GM18867 (cell line): Measurements from ENCODE around the gene GPC6.
"Not testable (repeated sequence)": the region's sequence is repeated elsewhere in the genome, so short reads cannot be mapped to it uniquely, and the experiment has no call there.

ENCODE experiments used
- ATAC-seq: cut with Tn5 transposase; IDR thresholded peaks from one replicate; pipeline ENCODE4 v1.9.1; 2021; ENCODE audit warnings: mild to moderate bottlenecking, moderate library complexity; ENCODE audit not compliant: unreplicated experiment

The GPC6 gene

DNA sequence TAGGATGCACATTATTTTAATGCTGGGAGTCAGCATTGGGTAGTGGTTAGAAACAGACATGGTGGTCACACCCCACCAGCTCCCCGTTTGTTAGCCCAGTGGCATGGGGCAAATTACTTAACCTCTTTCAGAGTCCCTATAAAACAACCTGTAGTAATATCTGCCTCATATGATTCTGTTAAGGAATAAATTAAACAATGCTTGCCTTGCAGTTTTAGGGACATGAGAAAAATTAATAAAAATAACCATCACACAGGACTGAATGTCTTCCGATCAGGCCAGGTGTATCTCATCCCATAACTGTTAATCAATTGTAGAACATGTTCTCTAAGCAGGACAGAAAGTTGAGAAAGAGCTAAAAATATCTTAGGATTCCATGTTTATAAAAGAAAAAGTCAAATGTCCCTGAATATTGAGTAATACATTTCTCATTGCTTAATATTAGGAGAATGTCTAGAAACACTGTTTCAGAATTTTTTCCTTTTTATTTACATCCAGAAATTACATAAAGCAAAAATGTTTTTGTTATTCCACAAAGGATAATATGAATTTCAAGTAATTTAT lies 196.5 kb downstream of the GPC6 start:
- ATAC-seq: no peak

DNA sequence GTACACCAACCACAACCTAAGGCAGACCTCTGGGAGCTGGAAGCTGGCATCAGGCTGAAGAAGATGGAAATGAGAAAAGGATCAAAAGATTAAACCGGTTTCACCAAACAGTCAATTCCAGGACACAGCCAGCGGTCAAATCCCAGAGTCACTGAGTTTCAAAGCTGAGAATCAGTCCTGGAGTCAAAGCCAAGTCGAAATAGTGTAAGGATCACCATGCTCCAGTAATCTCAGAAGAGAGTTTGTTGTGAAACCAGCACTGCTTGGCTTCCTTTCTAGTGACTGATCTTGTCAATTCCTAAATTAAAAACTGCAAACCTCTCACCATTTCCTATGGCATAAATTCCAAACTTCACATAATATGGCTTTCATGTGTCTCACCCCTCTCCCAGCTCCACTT lies 198.8 kb downstream of the GPC6 start:
- ATAC-seq: no peak

DNA sequence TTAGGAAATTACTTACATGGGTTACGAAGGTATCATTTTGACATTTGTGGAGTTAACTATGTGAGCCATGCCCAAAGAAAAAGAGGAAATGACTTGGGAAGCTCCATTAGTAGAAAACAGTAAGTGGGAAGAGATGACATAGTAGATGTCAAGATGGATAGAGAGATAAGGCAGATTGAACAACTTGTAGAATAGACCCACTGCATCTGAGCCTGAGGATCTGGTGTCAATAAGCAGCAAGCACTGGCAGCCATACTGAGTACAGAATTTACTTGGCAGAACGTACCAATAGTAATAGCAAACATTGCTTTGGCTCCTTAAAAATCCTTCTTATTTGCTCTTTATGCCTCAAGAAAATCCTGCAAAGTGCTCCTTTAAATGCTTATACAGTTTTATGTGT lies 203.8 kb downstream of the GPC6 start:
- no peak for ATAC-seq

DNA sequence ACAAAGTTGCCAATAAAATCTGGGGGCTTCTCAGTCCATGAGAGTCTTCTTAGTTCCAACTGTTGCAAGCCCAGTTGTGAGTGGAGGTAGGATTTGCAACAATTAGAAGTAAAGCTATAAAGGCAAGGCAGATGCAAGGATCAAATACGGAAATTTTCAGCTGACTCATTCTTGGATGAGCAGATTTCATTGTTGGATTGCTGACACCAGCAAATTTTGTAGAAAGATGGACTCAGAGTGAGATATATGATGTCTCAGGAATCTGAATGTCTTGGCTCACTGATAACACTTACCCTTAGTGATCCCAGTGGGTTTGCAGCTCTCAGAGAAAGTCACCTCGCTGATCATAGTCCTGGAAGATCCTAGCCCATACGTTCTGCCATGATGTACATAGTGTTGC lies 209.0 kb downstream of the GPC6 start:
- ATAC-seq: no peak

DNA sequence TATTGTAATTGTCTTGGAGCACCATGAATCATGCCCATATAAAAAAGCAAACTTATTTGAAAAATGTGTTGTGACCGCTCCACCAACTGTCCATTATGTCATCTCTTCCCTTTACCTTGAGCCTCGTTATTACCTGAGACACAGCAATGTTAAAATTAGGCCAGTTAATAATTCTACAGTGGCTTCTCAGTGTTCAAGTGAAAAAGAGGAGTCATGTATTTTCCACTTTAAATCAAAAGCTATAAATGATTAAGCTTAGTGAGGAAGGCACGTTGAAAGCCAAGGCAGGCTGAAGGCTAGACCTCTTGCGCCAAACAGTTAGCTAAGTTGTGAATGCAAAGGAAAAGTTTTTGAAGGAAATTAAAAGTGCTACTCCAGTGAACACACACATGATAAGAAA lies 210.5 kb downstream of the GPC6 start:
- no peak for ATAC-seq

DNA sequence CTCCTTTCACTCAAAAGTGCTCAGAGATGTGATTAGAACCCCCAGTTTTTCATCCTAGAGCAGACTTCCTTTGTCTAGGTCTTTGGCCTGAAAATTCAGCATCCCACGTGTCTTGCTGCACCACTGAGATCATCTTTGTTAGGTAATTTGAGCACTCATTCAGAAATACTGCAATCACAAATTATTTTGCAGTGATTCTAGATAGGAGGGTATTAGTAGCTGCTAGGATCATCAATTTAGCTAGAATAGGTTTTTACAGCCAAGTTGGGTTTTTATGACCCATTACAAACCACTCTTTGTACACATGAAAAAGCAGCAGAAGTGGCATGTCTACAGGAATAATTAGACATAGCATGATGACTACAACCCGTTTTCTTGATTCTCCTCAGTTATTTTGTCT lies 219.6 kb downstream of the GPC6 start:
- no peak for ATAC-seq

DNA sequence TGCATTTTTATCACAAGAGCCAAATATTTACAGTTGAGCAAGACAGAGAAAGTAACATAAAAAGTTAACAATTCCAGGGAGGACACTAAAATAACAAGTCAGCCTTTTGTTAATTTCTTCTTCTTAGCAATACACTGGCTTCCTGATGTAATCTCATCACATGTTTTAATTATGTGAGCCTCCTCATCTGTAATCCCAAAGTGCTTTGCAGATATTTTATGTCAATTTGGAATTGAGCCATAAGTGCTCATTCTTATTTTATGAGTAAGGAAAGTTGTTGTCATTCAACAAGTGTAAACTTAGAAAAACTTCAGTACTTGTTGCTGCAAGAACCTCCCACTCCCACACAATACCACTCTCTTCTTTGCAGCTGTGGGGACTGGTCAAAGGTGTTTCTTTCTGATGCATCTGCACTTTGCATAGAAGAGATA lies 223.6 kb downstream of the GPC6 start:
- no peak for ATAC-seq

DNA sequence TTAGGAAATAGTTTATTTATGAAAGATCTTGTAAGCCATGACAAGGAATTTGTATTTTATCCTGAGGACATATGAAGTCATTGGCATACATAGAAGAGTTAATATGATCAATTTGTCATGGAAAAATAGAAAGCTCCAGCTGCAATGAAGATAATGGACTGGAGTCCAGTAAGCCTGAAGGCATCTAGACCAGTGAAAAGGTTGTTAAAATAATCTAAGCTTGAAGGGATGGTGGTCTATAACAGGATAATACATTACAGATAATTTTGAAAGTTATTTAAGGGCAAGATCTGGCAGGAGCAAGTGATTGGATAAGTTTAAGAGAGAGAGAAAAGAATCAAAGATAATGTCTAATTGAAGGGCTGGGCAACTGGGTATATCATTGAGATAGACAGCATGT lies 224.2 kb downstream of the GPC6 start:
- ATAC-seq: no peak

DNA sequence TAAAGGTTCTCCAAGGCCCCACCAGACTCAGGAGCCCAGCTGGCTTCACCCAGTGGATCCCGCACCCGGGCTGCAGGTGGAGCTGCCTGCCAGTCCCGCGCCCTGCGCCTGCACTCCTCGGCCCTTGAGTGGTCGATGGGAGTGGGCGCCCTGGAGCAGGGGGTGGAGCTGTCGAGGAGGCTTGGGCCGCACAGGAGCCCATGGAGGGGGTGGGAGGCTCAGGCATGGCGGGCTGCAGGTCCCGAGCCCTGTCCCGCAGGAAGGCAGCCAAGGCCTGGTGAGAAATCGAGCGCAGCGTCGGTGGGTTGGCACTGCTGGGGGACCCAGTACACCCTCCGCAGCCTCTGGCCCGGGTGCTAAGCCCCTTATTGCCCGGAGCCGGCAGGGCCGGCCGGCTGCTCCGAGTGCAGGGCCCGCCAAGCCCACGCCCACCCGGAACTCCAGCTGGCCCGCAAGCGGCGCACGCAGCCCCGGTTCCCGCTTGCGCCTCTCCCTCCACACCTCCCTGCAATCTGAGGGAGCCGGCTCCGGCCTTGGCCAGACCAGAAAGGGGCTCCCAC lies 228.1 kb downstream of the GPC6 start:
- not testable (repeated sequence) for ATAC-seq

DNA sequence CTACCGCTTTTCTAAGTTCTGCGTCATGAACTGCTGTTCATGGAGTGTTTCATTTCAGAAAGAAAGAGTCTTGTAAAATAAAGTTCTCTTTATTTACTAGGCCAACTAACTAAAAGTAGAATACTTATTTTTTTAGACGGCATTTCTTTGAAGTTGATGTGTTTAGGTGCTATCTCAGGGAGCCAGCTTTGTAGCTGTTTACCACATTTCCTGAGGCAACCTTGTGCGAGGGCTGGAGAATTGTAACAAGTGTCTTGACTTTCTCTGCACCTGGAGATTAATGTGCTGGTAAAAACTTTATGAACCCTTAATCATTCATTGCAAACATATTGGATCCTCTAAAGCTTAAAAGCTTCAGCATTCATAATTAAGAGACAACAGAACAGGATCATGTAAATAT lies 229.3 kb downstream of the GPC6 start:
- ATAC-seq: no peak

DNA sequence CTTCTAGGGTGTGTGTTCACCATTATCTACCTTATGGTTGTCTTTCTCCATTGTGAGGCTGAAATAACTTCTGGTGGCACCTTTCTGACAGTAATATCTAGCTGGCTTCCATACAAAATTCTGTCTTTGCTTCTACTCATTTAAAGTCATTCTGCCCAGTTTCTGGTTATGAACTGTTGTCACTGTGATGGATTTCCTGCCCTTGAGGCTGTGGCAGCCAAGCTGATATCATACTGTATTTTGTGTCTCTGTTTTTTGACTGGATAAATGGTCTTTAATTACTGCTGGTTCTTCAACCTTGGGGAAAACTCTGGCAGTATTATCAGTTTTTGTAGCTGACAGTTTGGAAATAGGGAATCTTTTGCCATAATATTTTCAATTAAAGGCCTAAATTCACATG lies 233.4 kb downstream of the GPC6 start:
- ATAC-seq: no peak

DNA sequence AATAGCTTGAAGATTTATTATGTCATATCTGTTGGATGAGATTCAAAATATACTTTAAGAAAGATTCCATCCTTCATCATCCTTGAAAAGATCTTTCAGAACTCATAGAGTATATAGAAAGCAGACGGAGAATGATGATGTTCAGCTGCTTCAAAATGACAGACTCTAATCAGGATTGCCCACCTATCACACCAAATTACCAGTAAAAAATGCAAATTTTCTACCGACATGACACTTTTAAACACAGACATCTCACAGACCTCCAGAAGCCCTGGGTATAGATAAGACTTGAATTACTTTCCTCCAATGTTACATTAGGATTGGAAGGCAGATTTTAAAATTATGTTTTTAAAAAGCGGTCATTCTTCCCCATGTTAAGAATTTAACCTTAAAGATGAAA lies 235.5 kb downstream of the GPC6 start:
- ATAC-seq: no peak

DNA sequence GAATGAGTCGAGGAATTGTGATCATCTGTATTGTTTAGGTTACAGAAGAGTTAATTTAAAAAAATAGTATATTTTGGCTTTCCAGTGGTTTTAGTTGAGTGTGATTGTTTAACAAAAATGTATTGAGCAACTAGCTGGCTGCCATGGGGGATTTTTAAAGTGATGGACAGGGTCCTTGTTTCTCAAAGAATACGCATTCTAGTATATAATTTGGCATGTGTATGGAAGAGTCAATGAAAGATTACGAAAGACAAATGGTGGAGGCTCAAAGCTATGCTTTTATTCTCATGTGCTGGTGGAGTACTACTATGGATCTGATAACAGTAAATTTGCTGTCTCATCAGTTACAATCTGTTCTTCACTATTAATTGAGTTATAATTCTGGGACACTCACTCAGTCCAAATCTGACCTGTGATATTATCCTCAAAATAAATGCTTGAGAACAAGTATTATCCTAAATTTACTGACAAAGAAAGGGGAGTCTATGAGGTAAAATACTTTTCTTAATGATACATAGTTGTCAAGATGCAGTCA lies 240.0 kb downstream of the GPC6 start:
- no peak for ATAC-seq

DNA sequence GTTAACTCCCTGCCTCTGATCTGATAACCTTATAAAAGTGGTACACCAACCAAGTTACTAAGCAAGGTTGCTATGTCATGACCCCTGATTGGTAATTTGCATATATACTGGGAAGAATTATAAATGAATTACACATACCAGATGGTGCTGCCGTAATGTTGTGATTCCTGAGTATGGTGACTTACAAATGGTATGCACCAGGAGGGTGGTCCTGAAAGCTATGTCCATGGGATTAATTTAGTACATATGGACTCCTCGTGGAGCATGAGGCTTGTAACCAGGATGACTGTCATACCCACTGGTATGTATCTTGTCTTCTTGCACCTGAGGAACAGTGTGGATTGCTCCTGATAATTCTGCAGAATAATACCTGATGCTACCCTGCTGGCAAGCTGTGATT lies 240.6 kb downstream of the GPC6 start:
- ATAC-seq: no peak

DNA sequence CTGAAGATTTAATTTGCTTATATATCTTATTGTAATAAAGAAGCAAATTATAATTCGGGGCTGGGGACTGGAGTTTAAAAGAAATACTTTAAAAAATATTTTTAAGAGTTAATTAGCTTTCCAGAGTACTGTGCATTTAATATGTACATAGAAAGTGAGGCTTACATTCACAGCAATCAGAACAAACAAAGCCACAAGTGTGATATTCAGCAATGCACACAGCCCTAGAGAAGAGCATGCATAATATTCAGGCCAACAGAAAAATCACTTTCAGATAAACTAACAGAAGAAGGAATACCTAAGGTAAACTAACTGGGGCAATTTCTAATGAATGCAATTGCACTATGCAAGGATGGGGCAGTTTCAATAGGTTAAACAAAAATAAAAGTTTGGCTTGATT lies 241.8 kb downstream of the GPC6 start:
- no peak for ATAC-seq

DNA sequence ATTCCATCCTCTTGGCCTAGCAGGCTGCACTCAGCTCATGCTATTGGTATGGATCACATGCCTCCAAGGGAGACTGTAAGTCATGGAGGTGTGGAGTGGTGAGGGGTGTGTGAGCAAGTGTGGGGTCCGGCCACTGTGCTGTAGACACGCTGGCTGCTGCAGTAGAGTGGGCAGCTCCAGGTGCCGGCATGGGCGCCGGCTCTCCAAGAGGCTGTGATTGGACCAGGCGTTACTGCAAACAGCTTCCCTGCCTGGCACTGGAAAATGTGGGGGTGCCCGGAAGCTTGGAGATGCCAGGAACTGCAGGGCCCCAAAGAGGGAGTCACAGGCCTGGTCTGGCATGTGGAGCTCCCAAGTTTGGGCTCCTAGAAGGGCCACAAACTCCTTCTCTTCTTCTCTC lies 245.7 kb downstream of the GPC6 start:
- ATAC-seq: no peak

DNA sequence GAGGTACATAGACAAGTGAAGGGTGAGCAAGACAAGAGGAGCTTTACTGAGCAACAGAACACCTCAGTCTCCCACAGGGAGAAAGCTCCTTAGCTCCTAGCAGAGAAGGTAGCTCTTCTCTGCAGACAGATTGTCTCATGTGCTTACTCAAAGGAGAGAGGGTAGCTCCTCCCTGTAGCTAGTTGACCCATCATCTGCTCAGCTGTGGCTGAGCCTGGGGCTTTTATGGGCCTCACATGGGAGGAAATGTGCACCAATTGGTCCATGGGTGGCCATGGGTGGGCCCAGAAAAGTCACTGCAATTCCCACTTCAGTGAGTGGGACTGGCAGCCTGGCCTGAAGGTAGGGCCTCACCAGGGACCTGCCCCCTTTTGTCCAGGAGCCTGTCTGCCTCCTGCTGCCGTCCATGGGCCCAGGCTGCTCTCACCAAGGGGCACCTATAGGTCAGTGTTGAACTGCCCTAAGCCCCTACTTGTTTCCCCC lies 246.2 kb downstream of the GPC6 start:
- ATAC-seq: no peak

DNA sequence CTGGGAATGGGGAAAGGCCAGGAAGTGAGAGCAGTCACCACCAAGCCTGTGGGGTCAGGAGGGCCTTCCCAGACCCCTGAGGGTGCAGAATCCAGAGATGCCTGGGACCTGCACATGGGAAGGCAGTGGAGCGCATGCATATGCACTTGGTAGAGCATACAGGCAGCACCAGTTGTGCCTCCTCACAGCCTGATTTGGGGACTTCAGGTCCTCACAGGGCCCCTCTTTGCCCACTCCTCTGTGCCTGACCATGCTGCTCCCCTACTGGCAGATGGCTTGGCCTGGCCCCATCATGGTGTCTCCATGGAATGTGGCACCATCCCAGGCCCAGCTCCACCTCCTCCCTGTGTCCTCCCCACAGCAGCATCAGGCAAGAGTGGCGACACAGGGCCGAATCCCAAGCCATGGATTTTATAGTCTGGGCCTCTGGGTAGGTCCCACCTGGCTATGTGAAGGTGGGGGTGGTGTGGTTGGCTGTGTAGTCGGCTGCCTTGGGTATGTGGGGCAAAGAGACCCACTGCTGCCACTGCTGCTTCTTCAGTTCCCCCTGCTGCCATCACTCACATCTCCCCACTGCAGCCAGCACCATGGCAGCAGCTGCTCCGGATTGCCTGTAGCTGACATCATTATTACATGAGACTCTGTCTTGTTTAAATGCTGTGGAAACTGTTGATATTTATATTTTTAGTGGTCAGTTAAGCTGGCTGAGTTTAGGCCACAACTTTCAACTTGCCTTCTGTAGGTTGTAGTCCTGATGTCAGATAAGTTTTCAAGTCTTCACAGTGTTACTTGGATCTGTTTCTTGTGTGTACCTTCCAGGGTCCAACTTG lies 247.0 kb downstream of the GPC6 start:
- no peak for ATAC-seq

DNA sequence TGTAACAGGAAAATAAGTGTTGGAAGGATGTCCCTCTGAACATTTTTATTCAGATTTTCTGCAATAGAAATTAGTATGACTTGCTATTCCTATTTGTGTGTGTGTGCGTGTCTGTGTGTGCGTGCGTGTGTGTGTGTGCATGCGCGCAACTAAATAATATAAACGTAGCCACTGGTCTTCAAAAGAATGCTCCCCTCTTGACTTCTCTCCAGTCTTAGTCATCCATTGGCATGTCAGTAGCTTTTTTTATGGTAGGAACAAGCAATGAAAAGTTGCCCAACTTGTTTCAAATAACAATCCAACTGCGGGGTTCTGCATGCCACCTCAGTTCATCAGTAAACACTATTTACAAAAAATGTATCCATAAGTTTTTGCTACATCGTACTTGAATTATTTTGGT lies 249.6 kb downstream of the GPC6 start:
- ATAC-seq: no peak

DNA sequence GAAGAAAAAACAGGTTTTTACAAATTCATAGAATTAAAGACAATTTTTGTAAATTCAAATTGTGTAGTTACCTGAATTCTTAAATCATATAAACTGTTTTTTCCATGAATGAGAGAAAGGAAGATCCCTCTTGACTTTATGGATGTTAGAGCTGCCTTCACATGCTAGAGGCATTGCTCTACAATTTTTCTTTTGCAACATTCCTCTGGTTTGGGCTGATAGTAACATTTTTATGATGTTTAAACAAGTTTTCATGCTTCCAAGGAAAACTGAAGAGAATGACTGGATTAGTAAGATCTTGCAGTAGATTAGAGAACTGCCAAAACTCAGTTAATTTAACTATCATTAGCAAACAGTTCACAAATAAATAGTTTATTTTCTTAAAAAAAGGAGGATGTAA lies 250.6 kb downstream of the GPC6 start:
- no peak for ATAC-seq

DNA sequence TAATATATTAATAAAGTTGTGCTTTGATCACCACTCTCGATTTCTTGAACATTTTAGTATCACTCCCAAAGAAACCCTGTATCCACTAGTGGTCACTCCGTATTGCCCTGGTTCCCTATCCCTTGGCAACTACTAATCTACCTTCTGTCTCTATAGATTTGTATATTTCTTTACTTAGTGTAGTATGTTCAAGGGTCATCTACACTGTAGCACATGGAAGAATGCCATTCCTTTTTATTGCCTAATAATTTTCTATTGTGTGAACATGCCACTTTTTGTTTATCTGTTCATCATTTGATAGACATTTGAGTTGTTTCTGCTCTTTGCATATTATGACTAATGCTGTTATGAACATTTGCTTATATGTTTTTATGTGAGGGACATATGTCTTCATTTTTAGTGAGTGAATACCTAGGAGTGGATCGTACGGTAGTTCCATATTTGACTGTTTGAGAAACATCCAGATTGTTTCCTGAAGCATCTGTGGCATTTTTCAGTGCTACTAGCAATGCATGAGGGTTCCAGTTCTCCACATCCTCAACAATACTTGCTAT lies 254.0 kb downstream of the GPC6 start:
- no peak for ATAC-seq

DNA sequence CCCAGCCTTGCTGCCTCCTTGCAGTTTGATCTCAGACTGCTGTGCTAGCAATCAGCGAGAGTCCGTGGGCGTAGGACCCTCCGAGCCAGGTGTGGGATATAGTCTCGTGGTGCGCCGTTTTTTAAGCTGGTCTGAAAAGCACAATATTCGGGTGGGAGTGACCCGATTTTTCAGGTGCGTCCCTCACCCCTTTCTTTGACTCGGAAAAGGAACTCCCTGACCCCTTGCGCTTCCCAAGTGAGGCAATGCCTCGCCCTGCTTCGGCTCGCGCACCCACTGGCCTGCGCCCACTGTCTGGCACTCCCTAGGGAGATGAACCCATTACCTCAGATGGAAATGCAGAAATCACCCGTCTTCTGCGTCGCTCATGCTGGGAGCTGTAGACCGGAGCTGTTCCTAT lies 269.5 kb downstream of the GPC6 start:
- not testable (repeated sequence) for ATAC-seq
